K562 (cell line): Measurements from ENCODE around the gene SCN7A. TPM values are rescaled to one million over a fixed set of nuclear protein-coding genes. Genes with fewer than 3 reads are reported as not detected.

Experiments used
- CBX1 ChIP-seq: sonication (generic); IDR thresholded peaks from 2 replicates; pipeline ENCODE4 v1.6.1; 2016; ENCODE audit warnings: antibody characterized with exemption, low read depth, mild to moderate bottlenecking
- CTBP1 ChIP-seq: fragments of 450-650 bp; IDR thresholded peaks from 2 replicates; pipeline ENCODE4 v1.6.1; 2016; ENCODE audit warnings: borderline replicate concordance
- DIDO1 ChIP-seq: fragments of 450-650 bp; IDR thresholded peaks from 2 replicates; pipeline ENCODE4 v1.6.1; 2016; ENCODE audit warnings: low read depth, missing biosample characterization, missing genetic modification characterization
- NCOA2 ChIP-seq, 2 experiments: fragments of 450-650 bp; IDR thresholded peaks; 2 replicates each; pipeline ENCODE4 v1.6.1; 2018; ENCODE audit warnings: mild to moderate bottlenecking in 2 of 2, moderate library complexity in 1 of 2; ENCODE audit not compliant: partially characterized antibody in 2 of 2
- NFXL1 ChIP-seq: fragments of 450-650 bp; formaldehyde crosslinking; IDR thresholded peaks from 2 replicates; pipeline ENCODE4 v1.4.0; 2021; ENCODE audit warnings: mild to moderate bottlenecking
- NR3C1 ChIP-seq: sonication (generic); formaldehyde crosslinking; IDR thresholded peaks from 2 replicates; pipeline ENCODE4 v1.8.1; 2022; ENCODE audit warnings: missing genetic modification reagents
- PHB ChIP-seq: fragments of 250-450 bp; sonication (Bioruptor Pico); IDR thresholded peaks from 2 replicates; pipeline ENCODE4 v1.5.0; 2021
- RBBP5 ChIP-seq: fragments of 200-600 bp; sonication (generic); IDR thresholded peaks from 2 replicates; pipeline ENCODE4 v1.6.1; 2012; ENCODE audit warnings: borderline replicate concordance, mild to moderate bottlenecking, low read length, control low read depth, inconsistent platforms; ENCODE audit not compliant: insufficient read depth, poor library complexity, severe bottlenecking
- ZBTB17 ChIP-seq: fragments of 450-650 bp; formaldehyde crosslinking; IDR thresholded peaks from 2 replicates; pipeline ENCODE4 v1.4.0; 2020; ENCODE audit warnings: mild to moderate bottlenecking
- polyA plus RNA-seq, 8 experiments: library from polyadenylated mRNA; depleted of rRNA in 4 of 8; stranded (reverse) in 5 of 8; unstranded in 3 of 8; fragments of >200 nt; fragmentation: Nextera tagmentation in 2 of 8; fragmentation: Illumina TruSeq in 1 of 8; extraction: Ambion mirVana in 2 of 8; extraction: Trizol in 1 of 8; gene quantifications; 2 replicates each; pipeline versions ENCODE4 v1.2.1 to v1.2.3, GENCODE V29; 2011 to 2014; ENCODE audit warnings: inconsistent platforms in 1 of 8, missing spikeins in 1 of 8
- total RNA-seq, 7 experiments: library from RNA; depleted of rRNA in 6 of 7; stranded (reverse); fragments of >200 nt in 6 of 7; fragmentation: Illumina TruSeq in 2 of 7; extraction: Trizol in 2 of 7; gene quantifications; 2 replicates each; pipeline versions ENCODE4 v1.2.1 to v1.2.3, GENCODE V29; 2011 to 2021; ENCODE audit warnings: low replicate concordance in 1 of 7
- TF ChIP-seq, protein P1 (sequence below): fragments of 450-650 bp; IDR thresholded peaks from 2 replicates; pipeline ENCODE4 v1.6.1; 2016; ENCODE audit warnings: mild to moderate bottlenecking, moderate library complexity
- TF ChIP-seq, protein P2 (sequence below): sonication (generic); formaldehyde crosslinking; IDR thresholded peaks from 2 replicates; pipeline ENCODE4 v1.8.1; 2023; ENCODE audit warnings: mild to moderate bottlenecking, missing genetic modification reagents
- TF ChIP-seq, protein P3 (sequence below): fragments of 250-450 bp; sonication (Bioruptor Pico); IDR thresholded peaks from 2 replicates; pipeline ENCODE4 v1.8.0; 2022; ENCODE audit warnings: inconsistent platforms, mild to moderate bottlenecking, moderate library complexity, borderline replicate concordance

The SCN7A gene
- total and polyA plus RNA-seq, 9 of the 15 experiments (the other 6 are each of a cell fraction or from before 2014, with no cell fraction given) = under 0.01 to 0.05 (median 0.03) TPM; not detected in 3

DNA sequence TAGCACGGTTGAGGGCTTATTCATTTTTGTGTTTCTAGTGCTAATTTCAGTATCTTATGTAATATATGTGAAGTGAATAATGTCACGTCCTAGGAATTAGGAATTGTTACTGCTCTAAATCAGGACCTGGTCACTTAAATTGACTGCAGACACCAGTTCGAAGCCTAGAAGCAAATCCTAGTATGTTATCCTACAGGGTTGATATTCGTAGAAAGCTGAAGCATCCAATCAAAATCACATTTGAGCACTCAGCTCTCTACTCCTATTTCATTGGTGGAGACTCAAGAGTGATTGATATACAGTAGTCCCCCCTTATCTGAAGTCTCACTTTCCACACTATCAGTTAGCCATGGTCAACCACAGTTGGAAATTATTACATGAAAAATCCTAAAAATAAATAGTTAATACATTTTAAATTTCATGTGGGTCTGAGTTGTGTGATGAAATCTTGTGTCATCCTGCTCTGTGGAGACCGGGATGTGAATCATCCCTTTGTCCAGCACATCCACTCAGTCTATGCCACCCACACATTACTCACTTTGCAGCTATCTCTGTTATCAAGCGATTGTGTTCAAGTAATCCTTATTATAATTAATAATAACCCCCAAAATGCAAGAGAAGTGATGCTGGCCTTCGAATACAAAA is 83.1 kb downstream of the SCN7A start (continued):
- TF ChIP-seq, protein P1, sequence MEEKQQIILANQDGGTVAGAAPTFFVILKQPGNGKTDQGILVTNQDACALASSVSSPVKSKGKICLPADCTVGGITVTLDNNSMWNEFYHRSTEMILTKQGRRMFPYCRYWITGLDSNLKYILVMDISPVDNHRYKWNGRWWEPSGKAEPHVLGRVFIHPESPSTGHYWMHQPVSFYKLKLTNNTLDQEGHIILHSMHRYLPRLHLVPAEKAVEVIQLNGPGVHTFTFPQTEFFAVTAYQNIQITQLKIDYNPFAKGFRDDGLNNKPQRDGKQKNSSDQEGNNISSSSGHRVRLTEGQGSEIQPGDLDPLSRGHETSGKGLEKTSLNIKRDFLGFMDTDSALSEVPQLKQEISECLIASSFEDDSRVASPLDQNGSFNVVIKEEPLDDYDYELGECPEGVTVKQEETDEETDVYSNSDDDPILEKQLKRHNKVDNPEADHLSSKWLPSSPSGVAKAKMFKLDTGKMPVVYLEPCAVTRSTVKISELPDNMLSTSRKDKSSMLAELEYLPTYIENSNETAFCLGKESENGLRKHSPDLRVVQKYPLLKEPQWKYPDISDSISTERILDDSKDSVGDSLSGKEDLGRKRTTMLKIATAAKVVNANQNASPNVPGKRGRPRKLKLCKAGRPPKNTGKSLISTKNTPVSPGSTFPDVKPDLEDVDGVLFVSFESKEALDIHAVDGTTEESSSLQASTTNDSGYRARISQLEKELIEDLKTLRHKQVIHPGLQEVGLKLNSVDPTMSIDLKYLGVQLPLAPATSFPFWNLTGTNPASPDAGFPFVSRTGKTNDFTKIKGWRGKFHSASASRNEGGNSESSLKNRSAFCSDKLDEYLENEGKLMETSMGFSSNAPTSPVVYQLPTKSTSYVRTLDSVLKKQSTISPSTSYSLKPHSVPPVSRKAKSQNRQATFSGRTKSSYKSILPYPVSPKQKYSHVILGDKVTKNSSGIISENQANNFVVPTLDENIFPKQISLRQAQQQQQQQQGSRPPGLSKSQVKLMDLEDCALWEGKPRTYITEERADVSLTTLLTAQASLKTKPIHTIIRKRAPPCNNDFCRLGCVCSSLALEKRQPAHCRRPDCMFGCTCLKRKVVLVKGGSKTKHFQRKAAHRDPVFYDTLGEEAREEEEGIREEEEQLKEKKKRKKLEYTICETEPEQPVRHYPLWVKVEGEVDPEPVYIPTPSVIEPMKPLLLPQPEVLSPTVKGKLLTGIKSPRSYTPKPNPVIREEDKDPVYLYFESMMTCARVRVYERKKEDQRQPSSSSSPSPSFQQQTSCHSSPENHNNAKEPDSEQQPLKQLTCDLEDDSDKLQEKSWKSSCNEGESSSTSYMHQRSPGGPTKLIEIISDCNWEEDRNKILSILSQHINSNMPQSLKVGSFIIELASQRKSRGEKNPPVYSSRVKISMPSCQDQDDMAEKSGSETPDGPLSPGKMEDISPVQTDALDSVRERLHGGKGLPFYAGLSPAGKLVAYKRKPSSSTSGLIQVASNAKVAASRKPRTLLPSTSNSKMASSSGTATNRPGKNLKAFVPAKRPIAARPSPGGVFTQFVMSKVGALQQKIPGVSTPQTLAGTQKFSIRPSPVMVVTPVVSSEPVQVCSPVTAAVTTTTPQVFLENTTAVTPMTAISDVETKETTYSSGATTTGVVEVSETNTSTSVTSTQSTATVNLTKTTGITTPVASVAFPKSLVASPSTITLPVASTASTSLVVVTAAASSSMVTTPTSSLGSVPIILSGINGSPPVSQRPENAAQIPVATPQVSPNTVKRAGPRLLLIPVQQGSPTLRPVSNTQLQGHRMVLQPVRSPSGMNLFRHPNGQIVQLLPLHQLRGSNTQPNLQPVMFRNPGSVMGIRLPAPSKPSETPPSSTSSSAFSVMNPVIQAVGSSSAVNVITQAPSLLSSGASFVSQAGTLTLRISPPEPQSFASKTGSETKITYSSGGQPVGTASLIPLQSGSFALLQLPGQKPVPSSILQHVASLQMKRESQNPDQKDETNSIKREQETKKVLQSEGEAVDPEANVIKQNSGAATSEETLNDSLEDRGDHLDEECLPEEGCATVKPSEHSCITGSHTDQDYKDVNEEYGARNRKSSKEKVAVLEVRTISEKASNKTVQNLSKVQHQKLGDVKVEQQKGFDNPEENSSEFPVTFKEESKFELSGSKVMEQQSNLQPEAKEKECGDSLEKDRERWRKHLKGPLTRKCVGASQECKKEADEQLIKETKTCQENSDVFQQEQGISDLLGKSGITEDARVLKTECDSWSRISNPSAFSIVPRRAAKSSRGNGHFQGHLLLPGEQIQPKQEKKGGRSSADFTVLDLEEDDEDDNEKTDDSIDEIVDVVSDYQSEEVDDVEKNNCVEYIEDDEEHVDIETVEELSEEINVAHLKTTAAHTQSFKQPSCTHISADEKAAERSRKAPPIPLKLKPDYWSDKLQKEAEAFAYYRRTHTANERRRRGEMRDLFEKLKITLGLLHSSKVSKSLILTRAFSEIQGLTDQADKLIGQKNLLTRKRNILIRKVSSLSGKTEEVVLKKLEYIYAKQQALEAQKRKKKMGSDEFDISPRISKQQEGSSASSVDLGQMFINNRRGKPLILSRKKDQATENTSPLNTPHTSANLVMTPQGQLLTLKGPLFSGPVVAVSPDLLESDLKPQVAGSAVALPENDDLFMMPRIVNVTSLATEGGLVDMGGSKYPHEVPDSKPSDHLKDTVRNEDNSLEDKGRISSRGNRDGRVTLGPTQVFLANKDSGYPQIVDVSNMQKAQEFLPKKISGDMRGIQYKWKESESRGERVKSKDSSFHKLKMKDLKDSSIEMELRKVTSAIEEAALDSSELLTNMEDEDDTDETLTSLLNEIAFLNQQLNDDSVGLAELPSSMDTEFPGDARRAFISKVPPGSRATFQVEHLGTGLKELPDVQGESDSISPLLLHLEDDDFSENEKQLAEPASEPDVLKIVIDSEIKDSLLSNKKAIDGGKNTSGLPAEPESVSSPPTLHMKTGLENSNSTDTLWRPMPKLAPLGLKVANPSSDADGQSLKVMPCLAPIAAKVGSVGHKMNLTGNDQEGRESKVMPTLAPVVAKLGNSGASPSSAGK = peak; percentile 4; the same call in 1 of the 2 replicates
- TF ChIP-seq NCOA2 (IDR thresholded peaks at IDR 0.05; ENCODE audit: partially characterized antibody in 2 of 2) (peak in 1 of 2 experiments; percentile 12), NFXL1 (CRISPR knock-in tag) (peak; percentile 40; the same call in 1 of the 2 replicates), PHB (CRISPR knock-in tag) (no peak), ZBTB17 (0 out of 2 replicates have a peak, but pooled peaks have one; percentile 26), RBBP5 (no peak), DIDO1 (no peak), CTBP1 (no peak), CBX1 (no peak), NR3C1 (CRISPR knock-in tag) (no peak)
- TF ChIP-seq, protein P2, sequence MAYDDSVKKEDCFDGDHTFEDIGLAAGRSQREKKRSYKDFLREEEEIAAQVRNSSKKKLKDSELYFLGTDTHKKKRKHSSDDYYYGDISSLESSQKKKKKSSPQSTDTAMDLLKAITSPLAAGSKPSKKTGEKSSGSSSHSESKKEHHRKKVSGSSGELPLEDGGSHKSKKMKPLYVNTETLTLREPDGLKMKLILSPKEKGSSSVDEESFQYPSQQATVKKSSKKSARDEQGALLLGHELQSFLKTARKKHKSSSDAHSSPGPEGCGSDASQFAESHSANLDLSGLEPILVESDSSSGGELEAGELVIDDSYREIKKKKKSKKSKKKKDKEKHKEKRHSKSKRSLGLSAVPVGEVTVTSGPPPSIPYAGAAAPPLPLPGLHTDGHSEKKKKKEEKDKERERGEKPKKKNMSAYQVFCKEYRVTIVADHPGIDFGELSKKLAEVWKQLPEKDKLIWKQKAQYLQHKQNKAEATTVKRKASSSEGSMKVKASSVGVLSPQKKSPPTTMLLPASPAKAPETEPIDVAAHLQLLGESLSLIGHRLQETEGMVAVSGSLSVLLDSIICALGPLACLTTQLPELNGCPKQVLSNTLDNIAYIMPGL (CRISPR knock-in tag) = no peak
- TF ChIP-seq, protein P3, sequence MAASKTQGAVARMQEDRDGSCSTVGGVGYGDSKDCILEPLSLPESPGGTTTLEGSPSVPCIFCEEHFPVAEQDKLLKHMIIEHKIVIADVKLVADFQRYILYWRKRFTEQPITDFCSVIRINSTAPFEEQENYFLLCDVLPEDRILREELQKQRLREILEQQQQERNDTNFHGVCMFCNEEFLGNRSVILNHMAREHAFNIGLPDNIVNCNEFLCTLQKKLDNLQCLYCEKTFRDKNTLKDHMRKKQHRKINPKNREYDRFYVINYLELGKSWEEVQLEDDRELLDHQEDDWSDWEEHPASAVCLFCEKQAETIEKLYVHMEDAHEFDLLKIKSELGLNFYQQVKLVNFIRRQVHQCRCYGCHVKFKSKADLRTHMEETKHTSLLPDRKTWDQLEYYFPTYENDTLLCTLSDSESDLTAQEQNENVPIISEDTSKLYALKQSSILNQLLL (CRISPR knock-in tag) = no peak
